Measurements from ENCODE around the gene NRG2. TPM values are rescaled to one million over a fixed set of nuclear protein-coding genes. Genes with fewer than 3 reads are reported as not detected.

NRG2 gene
- total RNA-seq, 3 donors from 2014 or later (not counting 1 experiment from before 2014, with no cell fraction given) = 0.21 to 0.50 (median 0.40) TPM

DNA sequence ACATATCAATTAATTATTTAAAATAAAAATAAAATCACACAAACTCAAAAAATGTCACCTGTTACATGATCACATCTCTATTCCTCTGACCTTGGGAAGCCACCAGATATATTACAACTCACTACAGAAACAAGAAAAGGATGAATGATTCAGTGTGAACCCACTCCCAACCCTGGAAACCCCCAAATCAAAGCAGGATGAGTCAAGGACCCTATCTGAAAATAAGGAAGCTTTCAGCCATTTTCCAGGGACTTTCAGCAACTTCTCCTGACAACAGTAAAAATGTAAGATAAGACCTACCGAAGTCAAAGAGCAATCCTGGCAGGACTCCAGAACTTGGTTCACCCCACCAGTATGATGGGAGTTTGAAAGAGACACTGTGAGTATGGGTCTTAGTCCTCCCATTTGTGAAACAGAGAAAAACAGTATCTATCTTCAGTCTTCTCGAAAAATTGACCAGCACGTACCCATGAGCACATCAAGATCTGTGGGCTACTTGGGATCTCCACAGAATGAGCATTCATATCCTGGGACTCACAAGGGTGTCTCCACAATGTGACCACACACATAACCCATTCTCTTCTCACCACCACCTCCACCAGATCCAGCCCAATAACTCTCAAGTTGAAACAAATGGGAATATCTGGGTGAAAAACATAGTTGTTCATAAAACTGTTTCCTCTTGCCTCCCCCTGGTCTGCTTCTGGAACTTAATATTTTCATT is 9.9 kb downstream of the NRG2 start:
- H3K27ac Mint-ChIP-seq = no peak overlapping the region

DNA sequence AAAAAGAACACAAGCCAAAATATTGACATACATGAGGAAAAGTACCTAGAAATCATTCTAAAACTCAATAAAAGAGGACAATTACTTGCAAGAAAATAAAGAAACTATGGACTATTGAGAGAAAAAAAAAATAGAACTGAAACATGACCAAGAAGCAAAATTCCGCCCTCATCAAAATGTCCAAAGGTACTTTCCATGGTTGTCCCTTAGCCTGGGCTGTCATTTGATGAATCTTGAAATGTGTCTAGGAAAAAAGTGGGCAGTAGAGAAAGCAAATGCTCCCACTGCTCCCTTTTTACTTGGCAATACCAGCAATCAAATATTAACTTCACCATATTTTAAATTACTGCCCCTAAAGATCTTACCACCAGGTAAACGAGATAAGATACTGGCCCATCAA is 10.8 kb downstream of the NRG2 start:
- no peak for ATAC-seq
- Mint-ChIP-seq H3K27ac (no peak overlapping the region), H3K4me3 (no peak overlapping the region), H3K27me3 (ENCODE audit: low read depth in 2 of 2) (peaks cover 40 to 68% of the 10 kb centered on the region in 2 donors), H3K4me1 (no peaks in the 10 kb centered on the region), H3K36me3 (no peaks in the 10 kb centered on the region), H3K9me3 (no peaks in the 10 kb centered on the region)
- DNase-seq = no peak
- TF ChIP-seq, protein P1, sequence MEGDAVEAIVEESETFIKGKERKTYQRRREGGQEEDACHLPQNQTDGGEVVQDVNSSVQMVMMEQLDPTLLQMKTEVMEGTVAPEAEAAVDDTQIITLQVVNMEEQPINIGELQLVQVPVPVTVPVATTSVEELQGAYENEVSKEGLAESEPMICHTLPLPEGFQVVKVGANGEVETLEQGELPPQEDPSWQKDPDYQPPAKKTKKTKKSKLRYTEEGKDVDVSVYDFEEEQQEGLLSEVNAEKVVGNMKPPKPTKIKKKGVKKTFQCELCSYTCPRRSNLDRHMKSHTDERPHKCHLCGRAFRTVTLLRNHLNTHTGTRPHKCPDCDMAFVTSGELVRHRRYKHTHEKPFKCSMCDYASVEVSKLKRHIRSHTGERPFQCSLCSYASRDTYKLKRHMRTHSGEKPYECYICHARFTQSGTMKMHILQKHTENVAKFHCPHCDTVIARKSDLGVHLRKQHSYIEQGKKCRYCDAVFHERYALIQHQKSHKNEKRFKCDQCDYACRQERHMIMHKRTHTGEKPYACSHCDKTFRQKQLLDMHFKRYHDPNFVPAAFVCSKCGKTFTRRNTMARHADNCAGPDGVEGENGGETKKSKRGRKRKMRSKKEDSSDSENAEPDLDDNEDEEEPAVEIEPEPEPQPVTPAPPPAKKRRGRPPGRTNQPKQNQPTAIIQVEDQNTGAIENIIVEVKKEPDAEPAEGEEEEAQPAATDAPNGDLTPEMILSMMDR (IDR thresholded peaks at IDR 0.05) = no peak
- H3K4me1 ChIP-seq (ENCODE audit: control insufficient read depth, insufficient read depth, low read length) = no peaks in the 10 kb centered on the region
- intact Hi-C loops (cut with micrococcal nuclease) = no loop called here
- no peaks in the 10 kb centered on the region for H3K36me3 ChIP-seq (ENCODE audit: control insufficient read depth, insufficient read depth, low read length)
- WGBS (ENCODE audit: insufficient coverage) = 100% methylated on average over 1 of the region's 2 CpGs
- peaks cover 11% of the 10 kb centered on the region for H3K27me3 ChIP-seq (ENCODE audit: control insufficient read depth, insufficient read depth, low read length)
- no peak overlapping the region for H3K27ac ChIP-seq (ENCODE audit: low read length)
- no peak overlapping the region for H3K4me3 ChIP-seq (ENCODE audit: low read length)
- H3K9me3 ChIP-seq (ENCODE audit: control insufficient read depth, insufficient read depth, low read length) = no peaks in the 10 kb centered on the region

More for the DNA sequence above, 9.9 kb downstream of the NRG2 start:
- Histone ChIP-seq H3K27ac (ENCODE audit: low read length) (no peak overlapping the region), H3K9me3 (ENCODE audit: control insufficient read depth, insufficient read depth, low read length) (no peaks in the 10 kb centered on the region), H3K4me1 (ENCODE audit: control insufficient read depth, insufficient read depth, low read length) (no peaks in the 10 kb centered on the region), H3K27me3 (ENCODE audit: control insufficient read depth, insufficient read depth, low read length) (peaks cover 11% of the 10 kb centered on the region), H3K4me3 (ENCODE audit: low read length) (no peak overlapping the region), H3K36me3 (ENCODE audit: control insufficient read depth, insufficient read depth, low read length) (no peaks in the 10 kb centered on the region)
- 91% methylated on average over 3 of the region's 3 CpGs for WGBS (ENCODE audit: insufficient coverage)
- H3K4me3 Mint-ChIP-seq = no peak overlapping the region
- H3K36me3 Mint-ChIP-seq = no peaks in the 10 kb centered on the region
- H3K9me3 Mint-ChIP-seq = no peaks in the 10 kb centered on the region
- TF ChIP-seq, protein P1 (IDR thresholded peaks at IDR 0.05) = no peak
- peaks cover under 1% of the 10 kb centered on the region in 2 donors for H3K4me1 Mint-ChIP-seq
- no peak for ATAC-seq
- no peak for DNase-seq
- peaks cover 43 to 68% of the 10 kb centered on the region in 2 donors for H3K27me3 Mint-ChIP-seq (ENCODE audit: low read depth in 2 of 2)
- intact Hi-C loops (cut with micrococcal nuclease) = no loop called here

DNA sequence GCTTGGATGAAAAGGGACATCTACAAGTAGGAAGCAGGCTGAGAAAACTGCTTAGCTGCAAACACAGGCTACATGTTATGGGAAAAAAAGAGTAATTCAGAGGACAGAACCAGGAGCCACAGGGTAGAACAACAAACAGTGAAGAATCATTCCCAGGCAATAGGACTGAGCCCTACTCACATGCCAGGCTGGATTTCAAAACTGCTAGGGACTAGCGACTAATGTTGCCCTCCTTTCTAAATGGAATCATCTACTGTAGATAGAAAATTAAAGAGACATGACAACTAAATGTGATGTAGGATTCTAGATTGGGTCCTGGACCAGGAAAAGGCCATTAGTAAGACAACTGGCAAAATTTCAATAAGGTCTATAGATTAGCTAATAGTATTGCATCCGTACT is 15.3 kb downstream of the NRG2 start:
- Mint-ChIP-seq H3K27ac (no peak overlapping the region), H3K9me3 (no peaks in the 10 kb centered on the region), H3K27me3 (ENCODE audit: low read depth in 2 of 2) (peaks cover 23 to 55% of the 10 kb centered on the region in 2 donors), H3K4me3 (no peak overlapping the region), H3K4me1 (no peaks in the 10 kb centered on the region), H3K36me3 (no peaks in the 10 kb centered on the region)
- intact Hi-C loops (cut with micrococcal nuclease) = no loop called here
- TF ChIP-seq, protein P1 (IDR thresholded peaks at IDR 0.05) = no peak
- no peaks in the 10 kb centered on the region for H3K9me3 ChIP-seq (ENCODE audit: control insufficient read depth, insufficient read depth, low read length)
- no peak overlapping the region for H3K4me3 ChIP-seq (ENCODE audit: low read length)
- WGBS (ENCODE audit: insufficient coverage) = 100% methylated on average over 1 of the region's 2 CpGs
- no peaks in the 10 kb centered on the region for H3K4me1 ChIP-seq (ENCODE audit: control insufficient read depth, insufficient read depth, low read length)
- no peaks in the 10 kb centered on the region for H3K36me3 ChIP-seq (ENCODE audit: control insufficient read depth, insufficient read depth, low read length)
- no peak overlapping the region for H3K27ac ChIP-seq (ENCODE audit: low read length)
- DNase-seq = no peak
- no peak for ATAC-seq
- H3K27me3 ChIP-seq (ENCODE audit: control insufficient read depth, insufficient read depth, low read length) = peaks cover 4% of the 10 kb centered on the region

- Histone ChIP-seq H3K9me3 (ENCODE audit: control insufficient read depth, insufficient read depth, low read length) (no peaks in the 10 kb centered on the region), H3K27me3 (ENCODE audit: control insufficient read depth, insufficient read depth, low read length) (peaks cover 7% of the 10 kb centered on the region), H3K36me3 (ENCODE audit: control insufficient read depth, insufficient read depth, low read length) (no peaks in the 10 kb centered on the region), H3K4me1 (ENCODE audit: control insufficient read depth, insufficient read depth, low read length) (no peaks in the 10 kb centered on the region), H3K4me3 (ENCODE audit: low read length) (no peak overlapping the region), H3K27ac (ENCODE audit: low read length) (no peak overlapping the region)
- no peak for ATAC-seq
- DNase-seq = no peak
- H3K27ac Mint-ChIP-seq = no peak overlapping the region
- no peaks in the 10 kb centered on the region for H3K4me1 Mint-ChIP-seq
- WGBS (ENCODE audit: insufficient coverage) = 91% methylated on average over 3 of the region's 3 CpGs
- H3K36me3 Mint-ChIP-seq = no peaks in the 10 kb centered on the region
- TF ChIP-seq, protein P1 (IDR thresholded peaks at IDR 0.05) = no peak
- intact Hi-C loops (cut with micrococcal nuclease) = no loop called here
- no peaks in the 10 kb centered on the region for H3K9me3 Mint-ChIP-seq
- H3K27me3 Mint-ChIP-seq (ENCODE audit: low read depth in 2 of 2) = peaks cover 12 to 37% of the 10 kb centered on the region in 2 donors
- no peak overlapping the region for H3K4me3 Mint-ChIP-seq
Observed at GRCh38 chr5:140025736-140026135, 17.4 kb downstream of the NRG2 start.
